ENCODE results near the gene CARHSP1. TPM values are rescaled to one million over a fixed set of nuclear protein-coding genes. Genes with fewer than 3 reads are reported as not detected.
A peak's percentile ranks its signal among the peaks of the same experiment; 100 is the strongest.

CARHSP1 gene
- total RNA-seq, 1 donor from 2014 or later: 115 TPM

DNA sequence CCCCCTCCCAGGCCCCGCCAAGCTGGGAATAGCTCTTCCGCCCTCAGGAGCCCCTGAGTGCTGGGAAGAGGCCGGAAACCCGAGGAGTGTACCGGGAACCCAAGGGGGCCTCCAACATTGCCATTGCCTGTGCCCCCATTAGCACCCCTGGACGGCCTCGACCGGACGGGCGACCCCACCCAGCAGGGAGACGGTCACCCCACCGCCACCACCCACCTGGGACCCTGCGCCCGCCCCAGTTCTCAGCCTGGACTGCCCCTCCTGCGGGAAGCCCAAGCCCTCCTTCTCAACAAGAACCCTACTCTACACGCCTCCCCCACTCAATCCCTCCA lies 2.0 kb downstream of the CARHSP1 start:
- Histone ChIP-seq H3F3A (ENCODE audit: low read depth) (peaks cover 48% of the 10 kb centered on the region), H2AFZ (replicated peaks) (no peak overlapping the region), H3K9ac (peak overlapping the region; percentile 75), H3K4me1 (peaks cover 39% of the 10 kb centered on the region), H4K20me1 (ENCODE audit: low read depth) (peaks cover 63% of the 10 kb centered on the region), H3K27me3 (no peaks in the 10 kb centered on the region), H3K9me3 (ENCODE audit: low read depth) (no peaks in the 10 kb centered on the region), H3K27ac (no peak overlapping the region), H3K4me2 (peak overlapping the region; percentile 90), H3K36me3 (no peaks in the 10 kb centered on the region), H3K4me3 (peak overlapping the region; percentile 96), H3K79me2 (ENCODE audit: low read depth) (peaks cover 69% of the 10 kb centered on the region)
- Mint-ChIP-seq H3K36me3 (no peaks in the 10 kb centered on the region), H3K4me1 (peaks cover 58% of the 10 kb centered on the region), H3K27me3 (ENCODE audit: insufficient read depth, low read depth) (peaks cover 13% of the 10 kb centered on the region), H3K27ac (peak overlapping the region; percentile 79), H3K9me3 (no peaks in the 10 kb centered on the region), H3K4me3 (peak overlapping the region; percentile 99)
- DNase-seq (ENCODE audit: low spot score): no peak
- TF ChIP-seq, protein P1, sequence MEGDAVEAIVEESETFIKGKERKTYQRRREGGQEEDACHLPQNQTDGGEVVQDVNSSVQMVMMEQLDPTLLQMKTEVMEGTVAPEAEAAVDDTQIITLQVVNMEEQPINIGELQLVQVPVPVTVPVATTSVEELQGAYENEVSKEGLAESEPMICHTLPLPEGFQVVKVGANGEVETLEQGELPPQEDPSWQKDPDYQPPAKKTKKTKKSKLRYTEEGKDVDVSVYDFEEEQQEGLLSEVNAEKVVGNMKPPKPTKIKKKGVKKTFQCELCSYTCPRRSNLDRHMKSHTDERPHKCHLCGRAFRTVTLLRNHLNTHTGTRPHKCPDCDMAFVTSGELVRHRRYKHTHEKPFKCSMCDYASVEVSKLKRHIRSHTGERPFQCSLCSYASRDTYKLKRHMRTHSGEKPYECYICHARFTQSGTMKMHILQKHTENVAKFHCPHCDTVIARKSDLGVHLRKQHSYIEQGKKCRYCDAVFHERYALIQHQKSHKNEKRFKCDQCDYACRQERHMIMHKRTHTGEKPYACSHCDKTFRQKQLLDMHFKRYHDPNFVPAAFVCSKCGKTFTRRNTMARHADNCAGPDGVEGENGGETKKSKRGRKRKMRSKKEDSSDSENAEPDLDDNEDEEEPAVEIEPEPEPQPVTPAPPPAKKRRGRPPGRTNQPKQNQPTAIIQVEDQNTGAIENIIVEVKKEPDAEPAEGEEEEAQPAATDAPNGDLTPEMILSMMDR (IDR thresholded peaks at IDR 0.05): no peak
- TF ChIP-seq EZH2phosphoT487 (IDR thresholded peaks at IDR 0.05): no peak
- no peak for TF ChIP-seq EZH2 (IDR thresholded peaks at IDR 0.05)

DNA sequence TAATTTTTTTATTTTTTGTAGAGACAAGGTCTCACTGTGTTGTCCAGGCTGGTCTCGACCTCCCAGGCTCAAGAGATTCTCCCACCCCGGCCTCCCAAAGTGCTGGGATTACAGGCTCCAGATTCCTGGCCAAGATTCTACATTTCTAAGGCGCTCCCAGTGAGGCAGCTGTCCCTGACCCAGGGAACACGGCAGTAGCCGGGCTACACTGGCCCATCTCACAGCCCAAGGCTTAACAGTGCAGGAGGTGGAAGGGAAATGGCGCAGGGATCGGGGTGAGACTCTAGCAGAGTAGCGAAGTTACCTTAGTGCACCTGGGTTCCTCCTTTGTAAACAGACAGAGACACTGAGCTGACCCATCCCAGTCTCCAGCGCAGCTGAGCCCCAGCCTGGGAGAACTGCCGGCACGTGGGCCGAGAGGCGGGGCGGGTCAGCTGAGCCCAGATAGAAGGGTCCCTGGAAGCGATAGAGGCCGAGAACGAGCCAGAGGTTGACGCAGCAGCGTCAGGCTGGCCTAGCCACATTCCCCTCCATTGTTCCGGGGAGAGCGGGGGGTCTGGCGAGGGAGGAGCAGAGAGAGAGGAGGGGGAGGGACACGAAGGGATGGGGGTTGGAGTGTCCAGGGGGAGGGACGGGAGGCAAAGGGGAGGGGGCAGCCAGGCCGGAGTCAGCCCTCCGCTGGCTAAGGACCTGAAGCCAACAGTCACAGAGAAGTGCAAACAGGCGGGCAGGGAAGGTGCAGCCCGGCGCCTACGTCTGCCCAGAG lies 2.5 kb downstream of the CARHSP1 start:
- Histone ChIP-seq H4K20me1 (ENCODE audit: low read depth) (peaks cover 69% of the 10 kb centered on the region), H3K79me2 (ENCODE audit: low read depth) (peaks cover 74% of the 10 kb centered on the region), H3K27ac (peak overlapping the region; percentile 20), H3K36me3 (no peaks in the 10 kb centered on the region), H2AFZ (replicated peaks) (no peak overlapping the region), H3K9me3 (ENCODE audit: low read depth) (no peaks in the 10 kb centered on the region), H3K27me3 (no peaks in the 10 kb centered on the region), H3K4me2 (peak overlapping the region; percentile 90), H3K9ac (peak overlapping the region; percentile 75), H3K4me3 (peak overlapping the region; percentile 96), H3K4me1 (peaks cover 41% of the 10 kb centered on the region), H3F3A (ENCODE audit: low read depth) (peaks cover 48% of the 10 kb centered on the region)
- TF ChIP-seq EZH2 (IDR thresholded peaks at IDR 0.05): no peak
- no peak for TF ChIP-seq EZH2phosphoT487 (IDR thresholded peaks at IDR 0.05)
- TF ChIP-seq, protein P1 (IDR thresholded peaks at IDR 0.05): no peak
- peaks cover 12% of the 10 kb centered on the region for H3K27me3 Mint-ChIP-seq (ENCODE audit: insufficient read depth, low read depth)
- peak; percentile 96 for DNase-seq (ENCODE audit: low spot score)
- H3K36me3 Mint-ChIP-seq: no peaks in the 10 kb centered on the region
- H3K4me3 Mint-ChIP-seq: peak overlapping the region; percentile 99
- no peaks in the 10 kb centered on the region for H3K9me3 Mint-ChIP-seq
- peaks cover 62% of the 10 kb centered on the region for H3K4me1 Mint-ChIP-seq
- peak overlapping the region; percentile 19 for H3K27ac Mint-ChIP-seq

DNA sequence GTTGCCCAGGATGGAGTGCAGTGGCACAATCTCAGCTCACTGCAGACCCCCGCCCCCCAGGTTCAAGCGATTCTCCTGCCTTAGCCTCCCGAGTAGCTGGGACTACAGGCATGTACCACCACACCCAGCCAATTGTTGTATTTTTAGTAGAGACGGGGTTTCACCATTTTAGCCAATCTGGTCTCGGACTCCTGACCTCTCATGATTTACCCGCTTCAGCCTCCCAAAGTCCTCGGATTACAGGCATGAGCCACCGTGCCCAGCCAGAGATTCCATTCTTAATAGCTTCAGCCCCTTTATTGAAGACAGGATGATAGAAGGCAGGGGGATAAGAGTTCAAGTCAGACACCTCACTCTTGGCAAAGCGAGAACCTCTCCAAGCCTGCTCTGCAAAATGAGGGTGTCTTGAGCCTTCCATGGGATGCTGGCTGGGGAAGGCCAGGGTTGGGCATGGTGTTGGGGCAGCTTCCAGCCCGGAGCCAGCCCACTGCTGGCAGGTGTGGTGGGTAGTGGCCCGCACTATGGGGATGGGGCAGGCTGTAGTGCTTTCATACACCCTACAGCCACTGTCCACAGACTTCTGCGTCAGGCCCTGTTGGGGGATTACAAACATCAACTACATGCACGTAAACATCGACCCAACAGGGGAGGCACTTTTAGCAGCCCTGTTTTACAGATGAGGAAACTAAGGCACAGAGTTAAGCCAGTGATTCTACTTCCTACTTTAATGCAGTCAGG lies 3.5 kb downstream of the CARHSP1 start:
- Histone ChIP-seq H3K27ac (peak overlapping the region; percentile 23), H3K4me1 (peaks cover 41% of the 10 kb centered on the region)

More for the DNA sequence above, 3.5 kb downstream of the CARHSP1 start:
- no peak for TF ChIP-seq EZH2 (IDR thresholded peaks at IDR 0.05)
- no peak for TF ChIP-seq EZH2phosphoT487 (IDR thresholded peaks at IDR 0.05)
- TF ChIP-seq, protein P1 (IDR thresholded peaks at IDR 0.05): no peak
- Mint-ChIP-seq H3K27me3 (ENCODE audit: insufficient read depth, low read depth) (peaks cover 12% of the 10 kb centered on the region), H3K4me1 (peaks cover 59% of the 10 kb centered on the region), H3K9me3 (no peaks in the 10 kb centered on the region), H3K36me3 (no peaks in the 10 kb centered on the region), H3K4me3 (peak overlapping the region; percentile 99), H3K27ac (peak overlapping the region; percentile 87)
- Histone ChIP-seq H3K9me3 (ENCODE audit: low read depth) (no peaks in the 10 kb centered on the region), H3K79me2 (ENCODE audit: low read depth) (peaks cover 84% of the 10 kb centered on the region), H3K36me3 (no peaks in the 10 kb centered on the region), H3K27me3 (no peaks in the 10 kb centered on the region), H3K4me3 (no peak overlapping the region), H4K20me1 (ENCODE audit: low read depth) (peaks cover 78% of the 10 kb centered on the region), H3F3A (ENCODE audit: low read depth) (peaks cover 48% of the 10 kb centered on the region), H3K9ac (no peak overlapping the region), H2AFZ (replicated peaks) (no peak overlapping the region), H3K4me2 (peak overlapping the region; percentile 90)
- DNase-seq (ENCODE audit: low spot score): no peak
